ES-I3 (cell line): ENCODE data around the gene MAP3K7.

ENCODE experiments used
- H3K36me3 ChIP-seq: 2 replicates; pipeline ENCODE4 v1.6.1; 2013; ENCODE audit warnings: mild to moderate bottlenecking, low read length, control low read depth, moderate library complexity; ENCODE audit not compliant: insufficient read depth
- H3K4me1 ChIP-seq: 2 replicates; pipeline ENCODE4 v1.6.1; 2013; ENCODE audit warnings: mild to moderate bottlenecking, control low read depth, low read length; ENCODE audit not compliant: insufficient read depth
- H3K9ac ChIP-seq: 2 replicates; pipeline ENCODE4 v1.6.1; 2013; ENCODE audit warnings: low read depth, mild to moderate bottlenecking, low read length, moderate library complexity
- H3K9me3 ChIP-seq: 2 replicates; pipeline ENCODE4 v1.6.1; 2013; ENCODE audit warnings: mild to moderate bottlenecking, low read length, moderate library complexity; ENCODE audit not compliant: control insufficient read depth, insufficient read depth

The MAP3K7 gene

GRCh38 chr6:90586836-90587638 lies at the start of gene MAP3K7:
Gene MAP3K7 (minus strand): TSS chr6:90587072. CDS start chr6:90586883, 189 bp downstream.
- peak within 1 kb of the TSS; percentile 72 for H3K9ac ChIP-seq

GRCh38 chr6:90631046-90631445 lies 44.2 kb upstream of the MAP3K7 start:
- no peak overlapping the region for H3K9ac ChIP-seq
- H3K4me1 ChIP-seq, result peaks cover 4% of the 10 kb centered on the region; the same call in 1 of the 2 replicates
- no peaks in the 10 kb centered on the region for H3K36me3 ChIP-seq
- H3K9me3 ChIP-seq, result no peaks in the 10 kb centered on the region

More at GRCh38 chr6:90586836-90587638, at the start of gene MAP3K7:
- Histone ChIP-seq H3K4me1 (peaks cover 10% of the 10 kb centered on the region), H3K36me3 (no peaks in the 10 kb centered on the region), H3K9me3 (no peaks in the 10 kb centered on the region)

DNA sequence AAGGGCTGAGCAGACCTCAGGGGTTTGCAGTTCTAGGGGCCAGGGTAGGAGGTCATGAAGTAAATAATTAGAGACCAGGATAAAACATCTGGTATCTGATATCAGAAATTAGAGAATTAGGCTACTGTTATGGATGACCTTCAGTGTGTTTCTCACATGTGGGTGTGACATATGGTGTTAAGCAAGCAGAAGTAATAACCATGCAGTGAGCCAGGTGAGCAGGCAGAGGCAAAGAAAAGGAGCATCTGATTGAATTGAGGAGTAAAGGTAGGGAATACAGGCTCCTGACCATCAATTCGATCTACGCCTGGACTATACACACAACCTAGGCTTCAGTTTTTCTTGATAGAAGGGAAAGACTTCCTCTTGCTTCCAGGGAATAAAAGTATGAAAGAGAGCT lies 34.7 kb upstream of the MAP3K7 start:
- Histone ChIP-seq H3K36me3 (no peaks in the 10 kb centered on the region), H3K9ac (no peak overlapping the region), H3K4me1 (no peaks in the 10 kb centered on the region), H3K9me3 (peaks cover 2% of the 10 kb centered on the region; the same call in 1 of the 2 replicates)

DNA sequence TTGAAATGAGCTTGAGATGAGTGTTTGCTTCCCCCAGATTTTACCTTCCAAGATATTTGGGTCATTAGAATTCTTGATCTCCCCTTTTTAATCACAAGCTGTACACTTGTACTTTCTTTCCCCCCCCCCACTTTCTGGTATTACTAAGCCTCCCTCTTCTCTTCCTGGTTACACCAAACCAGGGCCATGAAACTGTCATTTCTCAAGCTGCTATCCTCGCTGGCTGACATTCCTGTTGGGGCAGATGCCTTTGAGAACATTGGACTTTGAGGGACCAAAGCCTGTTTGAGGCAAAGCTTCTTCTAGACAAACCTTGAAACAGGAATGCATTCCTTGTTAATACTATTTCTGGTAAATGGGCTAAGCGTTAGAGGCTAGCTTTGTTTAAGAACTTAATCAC lies 32.3 kb upstream of the MAP3K7 start:
- Histone ChIP-seq H3K4me1 (peaks cover 3% of the 10 kb centered on the region; the same call in 1 of the 2 replicates), H3K9ac (no peak overlapping the region), H3K36me3 (no peaks in the 10 kb centered on the region), H3K9me3 (peaks cover 2% of the 10 kb centered on the region; the same call in 1 of the 2 replicates)

DNA sequence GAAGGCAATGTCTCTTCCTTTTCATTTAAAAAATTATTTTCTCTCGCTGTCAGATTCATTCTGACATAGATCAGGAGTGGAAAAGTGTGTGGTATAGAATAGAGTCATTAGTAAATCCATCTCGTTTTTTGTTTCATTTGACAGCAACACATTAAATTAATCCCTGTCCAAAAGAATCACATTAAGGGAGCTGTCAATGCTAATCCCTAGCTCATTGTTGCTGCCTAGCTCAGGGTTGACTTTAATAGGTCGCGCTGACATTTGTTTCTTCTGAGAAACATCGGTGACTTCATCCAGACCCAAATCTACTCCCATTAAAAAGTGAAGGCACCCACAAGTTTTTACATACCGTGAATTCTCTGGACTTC lies 25.4 kb upstream of the MAP3K7 start:
- H3K4me1 ChIP-seq, result peaks cover 10% of the 10 kb centered on the region; the same call in 1 of the 2 replicates
- H3K36me3 ChIP-seq, result no peaks in the 10 kb centered on the region
- no peaks in the 10 kb centered on the region for H3K9me3 ChIP-seq
- peak overlapping the region; percentile 83; the same call in 1 of the 2 replicates for H3K9ac ChIP-seq

- Histone ChIP-seq H3K4me1 (peaks cover 10% of the 10 kb centered on the region; the same call in 1 of the 2 replicates), H3K9ac (peak overlapping the region; percentile 83), H3K9me3 (no peaks in the 10 kb centered on the region)
Measured at GRCh38 chr6:90611543-90612312, 24.9 kb upstream of the MAP3K7 start.

DNA sequence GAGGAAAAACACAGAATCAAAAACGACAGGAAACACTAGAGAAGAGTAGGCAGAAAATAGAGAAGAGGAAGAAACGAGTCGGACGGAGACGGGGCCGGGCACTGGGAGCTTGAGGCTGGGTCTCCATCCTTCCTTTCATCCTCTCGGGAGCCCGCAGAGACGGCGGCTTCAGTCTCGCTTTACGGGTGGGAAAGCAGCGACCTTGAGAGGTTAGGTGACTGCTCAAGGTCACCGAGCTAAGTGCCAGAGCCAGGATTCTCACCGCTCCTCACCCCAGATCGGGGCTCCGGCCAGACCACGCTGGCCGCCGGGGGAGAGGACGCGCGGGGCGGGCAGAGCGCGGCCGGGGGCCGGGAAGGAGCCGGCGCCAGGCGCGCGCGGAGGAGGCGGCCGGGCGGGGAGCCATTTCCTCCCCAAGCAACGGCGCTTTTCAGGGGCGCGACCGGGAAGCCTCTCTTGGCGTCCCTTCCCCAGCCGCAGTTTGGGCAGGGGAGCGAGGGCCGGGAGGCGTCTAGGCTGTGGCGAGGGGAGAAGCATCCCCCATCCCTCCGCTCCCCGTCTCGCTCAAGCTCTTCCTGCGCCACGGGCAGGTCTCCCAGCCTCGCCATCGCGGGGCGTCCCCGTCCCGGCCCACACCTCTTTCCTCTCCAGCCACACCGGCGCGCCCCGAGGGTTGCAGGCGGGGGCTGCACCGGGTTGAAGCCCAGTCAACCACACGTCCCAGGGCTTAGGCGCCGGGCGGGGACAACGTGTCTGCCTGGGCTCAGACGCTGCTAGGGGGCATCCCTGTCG lies 24.1 kb upstream of the MAP3K7 start:
- Histone ChIP-seq H3K9ac (peak overlapping the region; percentile 83), H3K36me3 (no peaks in the 10 kb centered on the region), H3K9me3 (no peaks in the 10 kb centered on the region), H3K4me1 (peaks cover 10% of the 10 kb centered on the region; the same call in 1 of the 2 replicates)

More at GRCh38 chr6:90611543-90612312, 24.9 kb upstream of the MAP3K7 start:
- no peaks in the 10 kb centered on the region for H3K36me3 ChIP-seq

DNA sequence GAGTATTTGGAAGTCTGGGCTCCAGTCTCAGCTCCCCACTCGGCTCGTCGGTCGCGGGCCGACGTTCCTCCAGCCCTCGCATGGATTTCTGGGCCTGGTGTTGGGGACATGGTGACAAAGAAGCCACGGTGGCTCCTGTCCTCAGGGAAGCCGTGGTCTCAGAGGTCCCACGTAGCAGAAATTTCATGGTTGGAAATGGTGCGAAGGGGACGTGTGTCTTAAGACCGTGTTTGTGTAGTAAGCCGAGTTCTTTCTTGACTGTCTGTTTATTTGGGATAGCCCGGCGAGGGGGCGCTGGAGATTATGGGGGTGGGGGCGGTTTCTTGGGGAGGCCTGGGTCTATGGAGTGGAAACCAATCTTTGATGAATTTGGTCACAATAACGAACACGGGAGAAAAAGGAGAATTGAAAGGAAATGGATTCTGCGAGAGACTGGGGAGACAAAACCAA lies 23.5 kb upstream of the MAP3K7 start:
- Histone ChIP-seq H3K9me3 (no peaks in the 10 kb centered on the region), H3K9ac (peak overlapping the region; percentile 83), H3K4me1 (peaks cover 10% of the 10 kb centered on the region; the same call in 1 of the 2 replicates), H3K36me3 (no peaks in the 10 kb centered on the region)

DNA sequence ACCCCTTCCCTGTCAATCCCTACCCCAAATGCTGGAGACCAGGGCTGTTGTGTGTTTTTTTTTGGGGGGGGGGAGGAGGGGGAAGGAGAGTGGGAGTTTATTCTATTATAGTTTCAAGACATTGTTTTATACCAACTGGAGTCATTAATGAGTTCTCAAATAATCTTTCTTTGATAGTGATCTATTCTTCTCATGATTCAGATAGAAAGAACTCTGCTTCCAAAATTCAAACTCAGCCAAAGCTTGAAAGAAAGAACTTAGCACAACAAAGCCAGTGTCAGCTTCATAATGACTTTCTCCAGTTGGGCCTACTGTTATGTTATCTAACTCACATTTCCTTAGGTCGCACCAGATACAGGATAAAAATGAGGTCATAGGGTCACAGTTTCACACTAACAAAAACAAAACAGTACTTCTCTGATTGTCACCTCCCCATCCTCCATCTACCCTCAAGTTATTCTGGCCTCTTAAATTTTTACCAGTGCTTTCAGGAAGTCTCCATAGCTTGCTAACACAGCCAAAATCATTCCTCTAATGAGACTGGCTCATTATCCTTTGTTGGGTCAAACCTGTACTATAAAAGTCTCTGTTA lies 19.0 kb upstream of the MAP3K7 start:
- Histone ChIP-seq H3K36me3 (no peaks in the 10 kb centered on the region), H3K9ac (no peak overlapping the region; the same call in 1 of the 2 replicates), H3K9me3 (no peaks in the 10 kb centered on the region), H3K4me1 (peaks cover 3% of the 10 kb centered on the region; the same call in 1 of the 2 replicates)

DNA sequence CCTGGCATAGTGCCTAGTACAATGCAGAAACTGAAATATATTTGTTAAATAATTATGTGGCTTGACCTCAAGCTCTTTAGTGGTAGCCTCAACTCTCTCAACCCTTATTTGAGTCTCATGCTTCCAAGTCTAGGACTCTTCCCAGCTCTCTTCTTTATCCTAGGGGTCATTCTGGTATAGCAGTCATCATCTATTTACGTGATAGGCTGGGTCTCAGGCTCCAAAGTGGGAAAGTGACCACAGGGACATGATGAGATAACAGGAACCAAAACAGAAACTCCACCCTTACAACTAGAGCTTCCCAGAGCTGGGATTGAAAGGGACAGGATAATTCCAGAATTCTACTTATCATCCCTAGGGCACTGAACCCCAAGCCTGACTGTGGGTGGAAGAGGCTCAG lies 17.7 kb upstream of the MAP3K7 start:
- no peaks in the 10 kb centered on the region for H3K9me3 ChIP-seq
- peaks cover 3% of the 10 kb centered on the region; the same call in 1 of the 2 replicates for H3K4me1 ChIP-seq
- no peaks in the 10 kb centered on the region for H3K36me3 ChIP-seq
- no peak overlapping the region for H3K9ac ChIP-seq

DNA sequence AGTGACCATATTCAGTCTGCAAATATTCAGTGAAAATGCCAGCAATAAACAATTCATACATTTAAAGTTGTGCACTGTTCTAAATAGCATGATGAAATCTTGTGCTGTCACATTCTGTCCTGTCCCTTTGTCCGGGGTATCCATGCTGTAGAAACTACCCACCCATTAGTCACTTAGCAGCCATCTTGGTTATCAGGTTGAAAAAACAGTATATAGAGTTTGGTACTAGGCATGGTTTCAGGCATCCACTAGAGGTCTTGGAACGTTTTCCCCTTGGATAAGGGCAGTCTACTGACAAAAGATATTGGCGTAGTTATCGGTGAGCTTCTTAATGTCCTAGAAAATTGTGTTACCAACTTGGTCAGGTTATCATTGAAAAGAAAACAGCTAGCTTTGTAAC lies 12.3 kb upstream of the MAP3K7 start:
- Histone ChIP-seq H3K9me3 (no peaks in the 10 kb centered on the region), H3K36me3 (no peaks in the 10 kb centered on the region), H3K9ac (no peak overlapping the region), H3K4me1 (peaks cover 7% of the 10 kb centered on the region; the same call in 1 of the 2 replicates)

- Histone ChIP-seq H3K36me3 (no peaks in the 10 kb centered on the region), H3K4me1 (peaks cover 7% of the 10 kb centered on the region; the same call in 1 of the 2 replicates), H3K9ac (no peak overlapping the region), H3K9me3 (no peaks in the 10 kb centered on the region)
Measured at GRCh38 chr6:90598192-90598951, 11.5 kb upstream of the MAP3K7 start.

DNA sequence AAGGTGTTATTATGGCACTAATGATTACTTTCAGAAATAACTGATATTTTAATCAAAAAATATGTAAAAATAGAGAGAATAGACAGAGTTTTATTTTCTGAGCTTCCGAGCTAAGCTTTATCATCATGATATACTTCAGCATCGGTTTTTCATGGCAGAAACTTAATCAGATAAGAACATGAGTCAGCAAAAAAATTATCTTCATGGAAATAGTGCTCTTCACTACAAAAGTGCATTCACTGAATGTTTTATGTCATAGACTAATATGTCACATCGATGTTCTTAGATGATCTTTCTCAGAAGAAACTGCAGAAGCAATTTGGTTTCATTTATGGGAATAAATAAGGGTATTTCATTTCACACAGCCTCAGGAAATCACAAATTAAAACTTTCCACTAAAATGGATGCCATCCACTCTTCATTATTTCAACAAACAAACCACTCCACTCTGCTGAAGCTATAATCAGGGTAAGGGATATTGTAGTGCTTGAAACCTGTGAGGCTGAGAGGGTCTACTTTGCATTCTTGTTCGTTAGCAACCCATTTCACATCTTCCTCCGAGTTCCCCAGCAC lies 10.2 kb upstream of the MAP3K7 start:
- Histone ChIP-seq H3K36me3 (no peaks in the 10 kb centered on the region), H3K9ac (no peak overlapping the region), H3K9me3 (no peaks in the 10 kb centered on the region), H3K4me1 (peaks cover 7% of the 10 kb centered on the region; the same call in 1 of the 2 replicates)
